Astrocyte of the spinal cord (primary cell): ENCODE measurements around the gene DENND4A.
"Not testable (repeated sequence)": the region's sequence is repeated elsewhere in the genome, so short reads cannot be mapped to it uniquely, and the experiment has no call there.

Experiments used
- DNase-seq: peaks from one replicate; pipeline ENCODE4 v3.0.0; 2011; ENCODE audit warnings: low read depth, low spot score
- H3K4me3 ChIP-seq: 2 replicates; pipeline ENCODE4 v1.5.1; 2011; ENCODE audit warnings: low read depth, mild to moderate bottlenecking, low read length, moderate library complexity
- CTCF ChIP-seq: IDR thresholded peaks from 2 replicates; pipeline ENCODE4 v1.5.1; 2012; ENCODE audit warnings: low read depth, mild to moderate bottlenecking, low read length, inconsistent platforms
- in situ Hi-C: cut with HindIII; loops from 2 replicates; pipeline ENCODE4 v1.10.0; 2017; ENCODE audit warnings: low sequenced_read_pairs

The DENND4A gene

GRCh38 chr15:65626856-65627255 lies 165.2 kb downstream of the DENND4A start:
- no peak for DNase-seq
- H3K4me3 ChIP-seq, result no peak overlapping the region
- in situ Hi-C loops, result no loop called here
- no peak for TF ChIP-seq CTCF

- TF ChIP-seq CTCF, result no peak
- in situ Hi-C loops, result no loop called here
- no peak for DNase-seq
Observed at GRCh38 chr15:65623103-65623502, 169.0 kb downstream of the DENND4A start.

GRCh38 chr15:65621638-65622037 lies 170.5 kb downstream of the DENND4A start, which contains the start of gene SLC24A1:
Gene SLC24A1 (plus strand): TSS chr15:65621938. CDS start chr15:65624081, 2,143 bp downstream.
- no peak for DNase-seq
- in situ Hi-C loops, result no loop called here
- no peak within 1 kb of the TSS for H3K4me3 ChIP-seq
- no peak for TF ChIP-seq CTCF

More at GRCh38 chr15:65623103-65623502, 169.0 kb downstream of the DENND4A start:
- no peak overlapping the region for H3K4me3 ChIP-seq

- no peak for TF ChIP-seq CTCF
- DNase-seq, result no peak
- H3K4me3 ChIP-seq, result no peak overlapping the region
- in situ Hi-C loops, result no loop called here
Observed at GRCh38 chr15:65620833-65621232, 171.3 kb downstream of the DENND4A start.

- DNase-seq, result no peak
- in situ Hi-C loops, result no loop called here
- TF ChIP-seq CTCF, result no peak
- no peak overlapping the region for H3K4me3 ChIP-seq
Observed at GRCh38 chr15:65619626-65620290, 172.3 kb downstream of the DENND4A start.

GRCh38 chr15:65618560-65619109 lies 173.5 kb downstream of the DENND4A start:
- TF ChIP-seq CTCF, result no peak
- DNase-seq, result no peak
- H3K4me3 ChIP-seq, result no peak overlapping the region
- in situ Hi-C loops, result no loop called here

GRCh38 chr15:65615887-65616286 lies 176.2 kb downstream of the DENND4A start:
- H3K4me3 ChIP-seq, in situ Hi-C loops, DNase-seq: not testable (repeated sequence)
